SJCRH30 (cell line): Measurements from ENCODE around the gene C1orf174. TPM values are rescaled to one million over a fixed set of nuclear protein-coding genes. Genes with fewer than 3 reads are reported as not detected.

ENCODE experiments used
- DNase-seq, 2 experiments: peaks; one replicate each; pipeline ENCODE4 v3.0.0-alpha.2; 2015 to 2020
- H3K27ac ChIP-seq: fragments of 250-450 bp; sonication (Bioruptor Pico); 2 replicates; pipeline ENCODE4 v1.5.1; 2020; ENCODE audit warnings: mild to moderate bottlenecking, moderate library complexity
- H3K27me3 ChIP-seq: fragments of 250-450 bp; sonication (Bioruptor Pico); 2 replicates; pipeline ENCODE4 v1.5.1; 2020; ENCODE audit warnings: mild to moderate bottlenecking, moderate library complexity
- H3K36me3 ChIP-seq: fragments of 250-450 bp; sonication (Bioruptor Pico); 2 replicates; pipeline ENCODE4 v1.5.1; 2020; ENCODE audit warnings: mild to moderate bottlenecking, moderate library complexity
- H3K4me1 ChIP-seq: fragments of 250-450 bp; sonication (Bioruptor Pico); 2 replicates; pipeline ENCODE4 v1.5.1; 2020; ENCODE audit warnings: mild to moderate bottlenecking, moderate library complexity
- H3K4me3 ChIP-seq: fragments of 250-450 bp; sonication (Bioruptor Pico); 2 replicates; pipeline ENCODE4 v1.5.1; 2020; ENCODE audit warnings: mild to moderate bottlenecking, moderate library complexity
- H3K9me3 ChIP-seq: fragments of 250-450 bp; sonication (Bioruptor Pico); replicated peaks from 2 replicates; pipeline ENCODE4 v1.5.1; 2020; ENCODE audit warnings: mild to moderate bottlenecking, moderate library complexity
- total RNA-seq: library from RNA; depleted of rRNA; stranded (reverse); fragments of >200 nt; shearing (Covaris generic); gene quantifications from 2 replicates; pipeline ENCODE4 v1.2.3, GENCODE V29; 2014

C1orf174 gene
- total RNA-seq, 1 experiment from 2014 or later: 59.2 TPM

DNA sequence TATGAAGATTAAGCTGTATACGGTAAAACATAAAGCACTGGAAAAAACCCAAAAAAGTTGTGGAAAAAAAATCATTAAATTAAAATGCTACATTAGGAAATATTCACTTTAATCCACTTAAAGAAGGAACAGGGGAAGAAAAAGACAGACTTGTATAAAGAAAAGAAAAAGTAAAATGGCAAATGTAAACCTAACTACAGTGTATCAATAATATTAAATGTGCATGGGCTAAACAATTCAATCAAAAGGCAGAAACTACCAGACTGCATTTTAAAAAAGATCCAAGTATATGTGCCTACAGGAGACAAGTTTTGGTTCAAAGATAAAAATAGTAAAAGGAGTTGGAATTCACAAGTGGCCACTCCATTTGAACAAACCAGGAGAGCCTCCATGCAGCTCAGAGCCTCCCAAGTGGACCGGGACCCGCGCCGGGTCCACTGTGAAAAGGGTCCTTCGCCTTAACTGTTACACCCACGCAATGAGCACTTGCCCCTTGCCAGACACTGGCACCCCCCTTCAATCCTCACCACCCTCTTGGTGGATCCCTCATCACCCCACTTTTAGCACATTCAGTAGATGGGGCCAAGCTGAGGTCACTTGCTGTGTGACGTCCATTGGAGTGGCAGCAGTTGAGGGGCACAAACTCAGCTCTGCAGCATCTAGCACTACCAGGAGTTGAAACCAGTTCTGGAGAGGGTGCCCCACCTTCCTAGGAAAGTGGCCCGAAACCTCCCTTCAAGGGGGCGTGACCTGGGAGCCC is 898 bp downstream of the C1orf174 start:
- peaks cover 8% of the 10 kb centered on the region; the same call in 1 of the 2 replicates for H3K9me3 ChIP-seq
- H3K4me1 ChIP-seq: peaks cover 20% of the 10 kb centered on the region
- H3K4me3 ChIP-seq: peak overlapping the region; percentile 79
- peaks cover 25% of the 10 kb centered on the region; the same call in 1 of the 2 replicates for H3K36me3 ChIP-seq
- no peak for DNase-seq
- peak overlapping the region; percentile 96 for H3K27ac ChIP-seq
- no peaks in the 10 kb centered on the region for H3K27me3 ChIP-seq

DNA sequence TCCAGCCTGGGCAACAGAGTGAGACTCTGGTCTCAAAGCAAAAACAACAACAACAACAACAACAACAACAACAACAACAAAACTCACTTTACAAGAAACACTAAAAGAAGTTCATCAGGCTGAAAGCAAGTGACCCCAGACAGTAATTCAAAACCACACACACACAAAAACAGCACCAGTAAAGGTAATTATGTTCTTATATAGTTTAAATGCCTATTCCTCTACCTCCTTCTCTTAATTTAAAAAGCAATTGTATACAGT is 1.7 kb downstream of the C1orf174 start:
- Histone ChIP-seq H3K27me3 (no peaks in the 10 kb centered on the region), H3K4me3 (no peak overlapping the region), H3K36me3 (peaks cover 28% of the 10 kb centered on the region; the same call in 1 of the 2 replicates), H3K9me3 (peaks cover 8% of the 10 kb centered on the region; the same call in 1 of the 2 replicates), H3K27ac (no peak overlapping the region), H3K4me1 (peaks cover 13% of the 10 kb centered on the region)
- DNase-seq: no peak

DNA sequence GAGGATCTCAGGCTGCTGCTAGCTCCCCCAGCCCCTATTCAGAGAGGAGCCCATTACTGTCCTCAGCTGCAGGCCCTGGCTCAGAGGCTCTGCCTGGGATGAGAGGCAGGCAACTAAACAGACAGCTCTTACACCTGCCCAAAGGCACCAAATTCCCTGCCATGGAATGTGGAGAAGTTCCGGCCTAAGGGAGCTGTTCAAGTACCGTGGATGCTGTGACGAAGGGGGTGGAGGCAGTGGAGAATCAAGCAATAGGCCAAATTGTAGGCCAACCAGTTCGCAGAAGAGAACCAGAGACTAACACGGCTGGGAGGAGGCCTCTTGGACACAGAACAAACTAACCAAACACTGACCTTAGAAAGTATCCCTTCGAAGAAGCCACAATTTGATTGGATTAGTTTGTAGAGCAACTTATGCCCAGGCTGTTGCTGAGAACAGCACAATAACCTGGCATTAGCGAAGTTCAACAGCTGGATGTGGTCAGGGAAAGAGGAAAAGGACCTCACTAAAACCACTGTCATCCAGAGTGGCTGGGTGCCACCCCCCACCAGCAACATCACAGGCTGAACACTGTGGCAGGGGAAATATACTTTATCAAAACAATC is 3.6 kb downstream of the C1orf174 start:
- H3K4me3 ChIP-seq: no peak overlapping the region
- no peak overlapping the region for H3K27ac ChIP-seq
- DNase-seq: no peak
- peaks cover 38% of the 10 kb centered on the region for H3K36me3 ChIP-seq
- H3K9me3 ChIP-seq: peaks cover 8% of the 10 kb centered on the region; the same call in 1 of the 2 replicates
- no peaks in the 10 kb centered on the region for H3K27me3 ChIP-seq
- H3K4me1 ChIP-seq: no peaks in the 10 kb centered on the region

GRCh38 chr1:3895951-3896325 is 4.1 kb downstream of the C1orf174 start:
- no peak overlapping the region for H3K4me3 ChIP-seq
- no peaks in the 10 kb centered on the region for H3K27me3 ChIP-seq
- no peak overlapping the region for H3K27ac ChIP-seq
- no peak for DNase-seq
- peaks cover 40% of the 10 kb centered on the region for H3K36me3 ChIP-seq
- peaks cover 8% of the 10 kb centered on the region; the same call in 1 of the 2 replicates for H3K9me3 ChIP-seq
- no peaks in the 10 kb centered on the region for H3K4me1 ChIP-seq

DNA sequence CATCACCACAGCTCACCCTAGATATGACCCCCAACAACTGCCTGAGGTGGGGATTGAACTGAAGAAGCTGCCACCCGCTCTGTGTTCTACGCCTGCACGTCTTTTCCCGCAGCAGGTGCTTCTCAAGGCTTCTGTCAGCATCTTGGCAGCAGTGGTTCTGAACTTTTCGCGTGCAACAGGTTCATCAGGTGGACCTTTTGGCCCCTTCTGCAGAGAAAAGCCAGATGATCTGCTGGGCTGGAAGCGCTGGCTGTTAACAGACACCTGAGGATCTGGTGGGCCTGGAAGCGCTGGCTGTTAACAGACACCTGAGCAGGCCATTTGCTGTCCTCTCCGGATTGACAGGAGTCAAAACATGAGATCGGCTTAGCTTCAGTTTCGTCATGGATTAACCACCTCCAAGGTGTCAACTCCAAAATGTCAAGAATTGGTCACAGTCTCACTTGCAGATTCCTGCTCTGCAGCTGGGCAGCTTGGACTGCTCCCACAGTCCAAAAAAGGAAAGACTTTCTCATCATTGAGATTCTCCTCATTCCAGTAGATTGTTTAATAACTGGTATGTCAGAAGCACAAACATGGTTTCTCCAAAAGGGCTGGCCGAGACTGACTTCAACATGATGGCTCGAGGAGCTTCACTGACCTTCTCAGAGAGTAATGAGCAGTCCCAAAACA is 4.7 kb downstream of the C1orf174 start:
- H3K27ac ChIP-seq: no peak overlapping the region
- H3K4me1 ChIP-seq: no peaks in the 10 kb centered on the region
- peaks cover 8% of the 10 kb centered on the region; the same call in 1 of the 2 replicates for H3K9me3 ChIP-seq
- H3K4me3 ChIP-seq: no peak overlapping the region
- no peaks in the 10 kb centered on the region for H3K27me3 ChIP-seq
- no peak for DNase-seq
- H3K36me3 ChIP-seq: peaks cover 45% of the 10 kb centered on the region

GRCh38 chr1:3894626-3895278 is 5.3 kb downstream of the C1orf174 start:
- Histone ChIP-seq H3K27ac (no peak overlapping the region), H3K4me3 (no peak overlapping the region), H3K27me3 (no peaks in the 10 kb centered on the region), H3K4me1 (no peaks in the 10 kb centered on the region), H3K36me3 (peaks cover 50% of the 10 kb centered on the region), H3K9me3 (peaks cover 8% of the 10 kb centered on the region; the same call in 1 of the 2 replicates)
- DNase-seq: no peak

DNA sequence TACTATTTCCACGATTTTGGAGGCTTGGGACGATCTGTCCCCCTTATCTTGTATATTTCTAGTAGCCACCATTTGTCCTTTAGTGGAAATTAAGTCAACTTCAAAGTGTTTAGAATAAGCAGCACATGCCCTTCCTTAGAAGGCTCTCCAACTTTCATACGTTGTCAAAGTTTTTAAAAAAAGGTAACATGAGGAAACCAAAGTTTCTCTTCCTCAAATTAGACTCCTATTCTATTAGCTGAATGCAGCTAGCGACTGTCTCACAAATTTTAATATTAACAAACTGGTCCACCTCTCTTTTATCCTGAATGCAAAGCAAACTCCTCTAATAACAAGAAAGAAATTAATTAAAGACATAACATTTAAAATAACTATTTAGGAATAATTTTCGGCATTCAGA is 6.9 kb downstream of the C1orf174 start:
- no peak for DNase-seq
- H3K36me3 ChIP-seq: peaks cover 47% of the 10 kb centered on the region
- H3K9me3 ChIP-seq: peaks cover 4% of the 10 kb centered on the region; the same call in 1 of the 2 replicates
- no peaks in the 10 kb centered on the region for H3K27me3 ChIP-seq
- no peak overlapping the region for H3K4me3 ChIP-seq
- H3K27ac ChIP-seq: no peak overlapping the region
- H3K4me1 ChIP-seq: no peaks in the 10 kb centered on the region

- Histone ChIP-seq H3K27ac (no peak overlapping the region), H3K4me3 (no peak overlapping the region)
- DNase-seq: no peak
Measured at GRCh38 chr1:3892748-3893147, 7.3 kb downstream of the C1orf174 start.

DNA sequence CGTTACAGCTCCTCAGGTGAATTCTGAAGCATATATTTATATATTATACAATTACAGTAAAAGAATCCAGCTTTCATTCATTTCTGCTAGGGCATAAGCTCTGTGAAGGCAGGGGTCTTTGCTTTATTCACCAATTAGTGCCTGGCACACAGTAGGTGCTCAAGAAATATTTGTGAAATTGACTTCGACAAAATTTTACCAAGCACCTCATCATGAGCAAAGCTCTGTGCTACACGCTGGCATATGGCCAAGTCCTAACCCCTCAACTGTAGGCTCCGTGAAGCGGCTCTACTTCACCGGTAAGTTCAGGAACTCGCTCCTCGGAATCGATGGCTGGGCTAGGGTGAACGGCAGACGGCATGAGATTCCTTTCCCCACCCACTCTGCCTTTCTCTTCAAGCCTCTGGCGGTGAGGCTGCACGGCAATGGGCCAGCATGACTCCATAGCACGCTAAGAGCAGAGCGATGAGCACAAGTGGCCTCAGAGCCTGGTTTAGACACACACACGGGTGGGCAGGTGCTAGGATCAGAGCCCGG is 8.7 kb downstream of the C1orf174 start:
- no peaks in the 10 kb centered on the region for H3K9me3 ChIP-seq
- no peak overlapping the region for H3K27ac ChIP-seq
- no peaks in the 10 kb centered on the region for H3K4me1 ChIP-seq
- no peaks in the 10 kb centered on the region for H3K27me3 ChIP-seq
- no peak overlapping the region for H3K4me3 ChIP-seq
- peaks cover 54% of the 10 kb centered on the region for H3K36me3 ChIP-seq
- no peak for DNase-seq

More at GRCh38 chr1:3892748-3893147, 7.3 kb downstream of the C1orf174 start:
- Histone ChIP-seq H3K4me1 (no peaks in the 10 kb centered on the region), H3K36me3 (peaks cover 51% of the 10 kb centered on the region), H3K27me3 (no peaks in the 10 kb centered on the region), H3K9me3 (no peaks in the 10 kb centered on the region)

- Histone ChIP-seq H3K9me3 (no peaks in the 10 kb centered on the region), H3K4me3 (no peak overlapping the region), H3K36me3 (peaks cover 52% of the 10 kb centered on the region), H3K27ac (no peak overlapping the region), H3K27me3 (no peaks in the 10 kb centered on the region), H3K4me1 (no peaks in the 10 kb centered on the region)
- no peak for DNase-seq
Measured at GRCh38 chr1:3890389-3891328, 9.4 kb downstream of the C1orf174 start.

DNA sequence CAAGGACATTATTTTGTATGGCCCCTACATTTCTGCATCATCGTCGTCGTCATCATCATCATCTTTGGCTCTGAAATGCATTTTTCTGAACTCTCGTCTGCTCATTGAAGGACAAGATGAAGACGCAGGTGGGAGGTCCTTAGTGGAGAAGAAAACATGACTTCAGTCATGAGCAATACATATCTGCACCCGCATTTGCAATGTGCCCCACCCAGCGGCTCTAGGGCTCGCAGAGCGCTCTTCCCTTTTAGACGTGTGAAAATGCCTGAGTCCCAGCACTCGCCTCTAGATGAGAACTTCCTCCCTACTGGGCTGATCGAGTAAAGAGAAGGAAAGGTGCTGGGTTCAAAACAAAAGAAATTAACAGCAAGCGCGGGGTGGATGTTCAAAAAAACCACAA is 10.1 kb downstream of the C1orf174 start:
- DNase-seq: no peak
- Histone ChIP-seq H3K4me3 (no peak overlapping the region), H3K4me1 (no peaks in the 10 kb centered on the region), H3K9me3 (no peaks in the 10 kb centered on the region), H3K36me3 (peaks cover 49% of the 10 kb centered on the region), H3K27me3 (no peaks in the 10 kb centered on the region), H3K27ac (no peak overlapping the region)

DNA sequence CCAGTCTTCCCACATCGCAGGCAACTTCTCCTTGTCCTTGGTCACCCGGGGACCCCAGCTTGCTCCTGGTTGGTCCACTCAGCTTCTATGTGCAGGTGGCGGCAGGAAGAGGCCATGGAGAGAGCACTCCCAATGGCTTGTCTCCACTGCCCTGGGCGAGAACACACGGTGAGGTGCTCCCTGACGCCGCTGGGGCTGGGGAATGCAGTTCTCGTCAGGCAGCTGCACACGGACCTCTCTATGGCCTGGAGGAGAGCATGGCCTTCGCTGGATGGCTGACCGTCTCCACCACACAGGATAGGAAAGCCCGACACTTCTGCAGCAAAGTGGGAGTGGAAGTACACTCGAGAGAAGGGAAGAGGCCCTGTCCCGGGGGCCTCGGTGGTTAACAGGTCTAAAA is 11.8 kb downstream of the C1orf174 start:
- no peaks in the 10 kb centered on the region for H3K4me1 ChIP-seq
- no peak overlapping the region for H3K4me3 ChIP-seq
- no peak overlapping the region for H3K27ac ChIP-seq
- DNase-seq: no peak
- peaks cover 46% of the 10 kb centered on the region for H3K36me3 ChIP-seq
- H3K9me3 ChIP-seq: no peaks in the 10 kb centered on the region
- no peaks in the 10 kb centered on the region for H3K27me3 ChIP-seq

- H3K9me3 ChIP-seq: no peaks in the 10 kb centered on the region
- H3K4me1 ChIP-seq: no peaks in the 10 kb centered on the region
- no peak for DNase-seq
- no peak overlapping the region for H3K27ac ChIP-seq
- no peaks in the 10 kb centered on the region for H3K27me3 ChIP-seq
- H3K36me3 ChIP-seq: peaks cover 39% of the 10 kb centered on the region
- no peak overlapping the region for H3K4me3 ChIP-seq
Measured at GRCh38 chr1:3886691-3887090, 13.4 kb downstream of the C1orf174 start.

DNA sequence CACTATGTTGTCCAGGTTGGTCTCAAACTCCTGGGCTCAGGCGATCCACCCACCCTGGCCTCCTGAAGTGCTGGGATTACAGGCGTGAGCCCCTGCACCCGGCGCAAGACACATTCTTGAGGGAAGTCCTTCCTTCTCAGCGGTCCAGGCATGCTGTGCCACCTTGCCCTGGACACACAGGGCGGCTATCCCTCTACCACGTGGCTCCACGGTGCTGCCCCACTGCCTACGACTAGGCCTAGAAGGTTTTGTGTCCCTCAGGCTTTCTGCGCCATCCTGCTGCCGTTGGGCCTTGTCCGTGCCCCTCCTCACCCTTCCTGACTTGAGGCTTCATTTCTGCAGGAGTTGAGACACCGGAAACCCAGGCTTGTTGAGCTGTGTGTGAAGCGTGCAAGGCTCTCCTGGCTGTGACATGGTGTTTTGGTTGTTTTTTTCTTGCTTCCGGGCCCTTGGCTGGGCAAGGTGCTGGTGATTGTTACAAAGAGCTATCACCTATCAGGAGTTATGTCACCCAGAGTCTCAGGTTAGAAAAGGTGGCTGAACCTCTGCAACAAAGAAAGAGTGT is 13.9 kb downstream of the C1orf174 start:
- Histone ChIP-seq H3K4me1 (no peaks in the 10 kb centered on the region), H3K27me3 (no peaks in the 10 kb centered on the region), H3K4me3 (no peak overlapping the region), H3K9me3 (no peaks in the 10 kb centered on the region), H3K27ac (no peak overlapping the region), H3K36me3 (peaks cover 35% of the 10 kb centered on the region)
- DNase-seq: no peak
